ENCODE results near the gene RNF213. TPM values are rescaled to one million over a fixed set of nuclear protein-coding genes. Genes with fewer than 3 reads are reported as not detected.

RNF213 gene
- total RNA-seq, 1 experiment from 2014 or later, result 15.0 TPM

DNA sequence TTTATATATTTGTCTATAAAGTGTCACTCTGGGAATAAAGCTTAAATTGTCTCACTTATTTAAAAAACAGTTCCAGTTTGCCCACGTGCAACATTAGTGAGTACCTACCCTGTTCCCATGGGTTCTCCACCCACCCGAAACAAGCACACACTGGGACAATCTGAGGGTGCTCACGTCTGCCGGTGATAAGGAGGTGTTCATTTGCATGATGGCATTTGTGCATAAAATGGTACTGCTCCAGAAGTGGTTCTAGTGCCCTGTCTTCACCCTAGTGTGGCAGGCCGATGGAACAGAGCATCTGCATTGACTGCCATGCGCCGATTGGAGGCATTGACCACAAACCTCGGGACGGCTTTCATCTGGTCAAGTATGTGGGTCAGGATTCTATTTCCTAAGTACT lies 118.7 kb downstream of the RNF213 start:
- Histone ChIP-seq H3K4me3 (ENCODE audit: low read length) (no peak overlapping the region), H3K79me2 (ENCODE audit: low read length) (no peaks in the 10 kb centered on the region), H3K9me3 (ENCODE audit: low read length) (no peaks in the 10 kb centered on the region), H3K27me3 (ENCODE audit: low read length) (no peaks in the 10 kb centered on the region), H3K4me1 (ENCODE audit: low read length) (no peaks in the 10 kb centered on the region), H3K36me3 (ENCODE audit: insufficient read depth, low read length) (no peaks in the 10 kb centered on the region), H3K4me2 (ENCODE audit: low read depth, low read length, poor library complexity, severe bottlenecking) (no peak overlapping the region), H3K9me2 (replicated peaks; ENCODE audit: insufficient read depth, low read length) (no peaks in the 10 kb centered on the region), H3K27ac (ENCODE audit: low read length) (no peak overlapping the region), H2AFZ (ENCODE audit: low read length) (no peak overlapping the region), H3K9ac (ENCODE audit: low read length) (no peak overlapping the region), H4K20me1 (ENCODE audit: insufficient read depth, low read depth, low read length) (no peaks in the 10 kb centered on the region)
- DNase-seq, result no peak

DNA sequence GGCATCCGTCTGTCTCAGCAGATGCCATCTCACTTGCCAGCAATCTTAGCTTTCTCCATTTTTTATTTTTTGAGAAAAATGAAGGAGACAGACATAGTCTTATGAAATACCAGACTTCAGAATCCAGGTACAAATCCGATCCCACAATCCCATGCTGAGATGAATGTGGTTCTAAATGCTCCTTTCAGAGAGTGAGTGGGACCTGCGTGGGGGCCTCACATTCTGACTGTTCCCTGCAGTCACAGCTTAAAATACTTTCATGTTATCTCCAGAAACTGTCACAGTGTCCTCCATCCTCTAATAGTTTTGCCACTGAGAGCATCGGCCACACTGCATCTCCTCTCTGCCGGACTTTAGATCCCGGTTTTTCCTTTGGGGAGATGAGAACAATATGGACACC lies 119.4 kb downstream of the RNF213 start:
- no peaks in the 10 kb centered on the region for H4K20me1 ChIP-seq (ENCODE audit: insufficient read depth, low read depth, low read length)
- H3K9me2 ChIP-seq (replicated peaks; ENCODE audit: insufficient read depth, low read length), result no peaks in the 10 kb centered on the region
- no peaks in the 10 kb centered on the region for H3K36me3 ChIP-seq (ENCODE audit: insufficient read depth, low read length)
- no peak overlapping the region for H3K4me3 ChIP-seq (ENCODE audit: low read length)
- no peak for DNase-seq
- H3K79me2 ChIP-seq (ENCODE audit: low read length), result no peaks in the 10 kb centered on the region
- no peak overlapping the region for H3K4me2 ChIP-seq (ENCODE audit: low read depth, low read length, poor library complexity, severe bottlenecking)
- H3K9me3 ChIP-seq (ENCODE audit: low read length), result no peaks in the 10 kb centered on the region
- H3K27ac ChIP-seq (ENCODE audit: low read length), result no peak overlapping the region
- H3K27me3 ChIP-seq (ENCODE audit: low read length), result no peaks in the 10 kb centered on the region
- H3K4me1 ChIP-seq (ENCODE audit: low read length), result no peaks in the 10 kb centered on the region
- H3K9ac ChIP-seq (ENCODE audit: low read length), result no peak overlapping the region
- H2AFZ ChIP-seq (ENCODE audit: low read length), result no peak overlapping the region

DNA sequence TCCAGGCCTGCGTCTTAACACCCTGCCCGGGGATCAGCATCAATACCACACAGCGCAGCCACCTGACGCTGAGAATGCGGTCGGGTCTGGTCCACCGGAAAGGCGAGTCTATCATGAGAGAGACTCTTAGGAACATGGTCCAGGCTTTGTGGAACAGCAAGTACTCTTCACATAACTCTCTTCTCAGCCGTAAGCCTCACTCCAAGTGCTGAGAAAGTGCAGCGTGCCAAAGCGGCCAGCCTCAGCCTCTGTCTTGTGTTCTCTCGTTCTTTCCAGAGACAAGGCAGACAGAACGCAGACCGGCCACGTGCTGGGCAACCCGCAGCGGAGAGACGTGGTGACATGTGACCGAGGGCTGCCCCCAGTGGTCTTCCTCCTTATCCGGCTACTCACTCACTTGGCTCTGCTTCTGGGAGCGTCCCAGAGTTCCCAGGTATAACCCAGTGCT lies 119.9 kb downstream of the RNF213 start:
- Histone ChIP-seq H3K27ac (ENCODE audit: low read length) (no peak overlapping the region), H4K20me1 (ENCODE audit: insufficient read depth, low read depth, low read length) (no peaks in the 10 kb centered on the region), H3K4me2 (ENCODE audit: low read depth, low read length, poor library complexity, severe bottlenecking) (no peak overlapping the region), H3K4me3 (ENCODE audit: low read length) (no peak overlapping the region), H3K9me2 (replicated peaks; ENCODE audit: insufficient read depth, low read length) (no peaks in the 10 kb centered on the region), H3K9me3 (ENCODE audit: low read length) (no peaks in the 10 kb centered on the region), H3K9ac (ENCODE audit: low read length) (no peak overlapping the region), H3K36me3 (ENCODE audit: insufficient read depth, low read length) (no peaks in the 10 kb centered on the region), H3K4me1 (ENCODE audit: low read length) (no peaks in the 10 kb centered on the region), H3K27me3 (ENCODE audit: low read length) (no peaks in the 10 kb centered on the region), H3K79me2 (ENCODE audit: low read length) (no peaks in the 10 kb centered on the region), H2AFZ (ENCODE audit: low read length) (no peak overlapping the region)
- no peak for DNase-seq

- Histone ChIP-seq H3K9me2 (replicated peaks; ENCODE audit: insufficient read depth, low read length) (no peaks in the 10 kb centered on the region), H3K4me2 (ENCODE audit: low read depth, low read length, poor library complexity, severe bottlenecking) (no peak overlapping the region), H3K4me1 (ENCODE audit: low read length) (no peaks in the 10 kb centered on the region), H2AFZ (ENCODE audit: low read length) (no peak overlapping the region), H3K27ac (ENCODE audit: low read length) (no peak overlapping the region), H3K9ac (ENCODE audit: low read length) (no peak overlapping the region), H3K4me3 (ENCODE audit: low read length) (no peak overlapping the region), H3K36me3 (ENCODE audit: insufficient read depth, low read length) (no peaks in the 10 kb centered on the region), H3K79me2 (ENCODE audit: low read length) (no peaks in the 10 kb centered on the region), H4K20me1 (ENCODE audit: insufficient read depth, low read depth, low read length) (no peaks in the 10 kb centered on the region), H3K9me3 (ENCODE audit: low read length) (no peaks in the 10 kb centered on the region), H3K27me3 (ENCODE audit: low read length) (no peaks in the 10 kb centered on the region)
- no peak for DNase-seq
These were observed 120.8 kb downstream of the RNF213 start for GRCh38 chr17:80381416-80381923.

- no peaks in the 10 kb centered on the region for H4K20me1 ChIP-seq (ENCODE audit: insufficient read depth, low read depth, low read length)
- no peaks in the 10 kb centered on the region for H3K36me3 ChIP-seq (ENCODE audit: insufficient read depth, low read length)
- no peak overlapping the region for H2AFZ ChIP-seq (ENCODE audit: low read length)
- no peak overlapping the region for H3K9ac ChIP-seq (ENCODE audit: low read length)
- no peaks in the 10 kb centered on the region for H3K9me3 ChIP-seq (ENCODE audit: low read length)
- no peak for DNase-seq
- H3K4me3 ChIP-seq (ENCODE audit: low read length), result no peak overlapping the region
- no peak overlapping the region for H3K27ac ChIP-seq (ENCODE audit: low read length)
- H3K9me2 ChIP-seq (replicated peaks; ENCODE audit: insufficient read depth, low read length), result no peaks in the 10 kb centered on the region
- H3K79me2 ChIP-seq (ENCODE audit: low read length), result no peaks in the 10 kb centered on the region
- no peak overlapping the region for H3K4me2 ChIP-seq (ENCODE audit: low read depth, low read length, poor library complexity, severe bottlenecking)
- H3K27me3 ChIP-seq (ENCODE audit: low read length), result no peaks in the 10 kb centered on the region
- H3K4me1 ChIP-seq (ENCODE audit: low read length), result no peaks in the 10 kb centered on the region
These were observed 121.8 kb downstream of the RNF213 start for GRCh38 chr17:80382446-80382845.

DNA sequence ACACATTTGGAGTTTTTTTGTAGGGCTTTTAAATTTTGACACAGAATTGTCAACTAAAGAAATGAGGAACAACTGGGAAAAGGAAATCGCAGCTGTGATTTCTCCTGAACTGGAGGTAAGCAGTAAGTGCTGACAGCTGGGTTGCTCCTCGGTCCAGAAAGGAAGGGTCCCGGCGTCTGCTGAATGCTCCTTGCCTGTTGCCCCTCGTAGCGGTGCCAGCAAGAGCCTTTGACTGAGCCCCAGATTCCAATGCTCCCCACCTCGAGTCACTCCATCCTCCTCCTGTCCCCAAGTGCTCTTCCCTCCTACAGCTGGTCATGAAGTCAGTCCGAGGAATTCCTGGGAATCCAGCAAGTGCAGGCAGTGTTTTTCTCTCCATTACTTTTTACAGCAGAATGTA lies 122.3 kb downstream of the RNF213 start:
- Histone ChIP-seq H3K36me3 (ENCODE audit: insufficient read depth, low read length) (no peaks in the 10 kb centered on the region), H3K27me3 (ENCODE audit: low read length) (no peaks in the 10 kb centered on the region), H3K4me1 (ENCODE audit: low read length) (no peaks in the 10 kb centered on the region), H3K4me2 (ENCODE audit: low read depth, low read length, poor library complexity, severe bottlenecking) (no peak overlapping the region), H4K20me1 (ENCODE audit: insufficient read depth, low read depth, low read length) (no peaks in the 10 kb centered on the region), H3K79me2 (ENCODE audit: low read length) (no peaks in the 10 kb centered on the region), H3K9me3 (ENCODE audit: low read length) (no peaks in the 10 kb centered on the region), H3K9ac (ENCODE audit: low read length) (no peak overlapping the region), H3K9me2 (replicated peaks; ENCODE audit: insufficient read depth, low read length) (no peaks in the 10 kb centered on the region), H3K27ac (ENCODE audit: low read length) (no peak overlapping the region), H3K4me3 (ENCODE audit: low read length) (no peak overlapping the region), H2AFZ (ENCODE audit: low read length) (no peak overlapping the region)
- no peak for DNase-seq

DNA sequence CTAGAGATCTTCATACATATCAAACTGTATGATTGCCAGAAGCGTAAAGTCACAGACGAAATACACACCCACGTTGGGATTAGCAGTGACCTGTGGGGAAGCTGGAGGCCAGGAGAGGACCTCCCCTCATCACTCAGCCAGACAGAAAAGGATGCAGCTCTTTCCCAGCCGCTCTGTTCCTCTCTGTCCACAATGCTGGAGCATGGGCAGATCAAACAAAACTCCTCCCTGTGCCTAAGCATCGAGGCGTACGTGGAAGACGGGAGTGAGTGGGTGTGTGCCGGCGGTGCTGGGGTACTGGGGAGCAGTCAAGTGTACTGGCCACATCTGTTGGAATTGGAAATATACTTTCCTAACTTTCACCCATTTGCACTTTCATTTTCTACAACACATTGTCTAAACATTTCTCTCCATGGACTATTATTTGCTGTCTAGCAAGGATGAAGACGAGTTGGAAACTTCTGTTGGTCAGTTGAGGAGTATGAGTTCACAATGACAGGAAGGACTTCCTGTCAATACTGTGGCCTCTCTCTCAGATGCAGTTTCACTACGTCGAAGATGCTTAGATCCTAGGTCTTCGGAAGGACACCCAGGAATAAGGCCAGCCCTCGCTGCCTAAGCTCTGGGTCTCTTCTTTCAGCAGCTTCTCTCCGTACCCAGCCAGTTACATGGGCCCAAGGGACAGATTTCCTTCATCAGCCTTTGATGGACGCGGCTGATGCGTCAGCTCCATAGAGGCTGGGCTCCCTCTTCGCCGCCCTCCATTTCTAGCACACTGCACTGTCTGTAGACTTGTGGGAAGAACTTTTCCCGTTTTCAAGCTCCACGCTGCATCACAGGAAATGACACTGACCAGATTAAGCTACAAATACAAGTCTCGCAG lies 123.7 kb downstream of the RNF213 start:
- Histone ChIP-seq H3K4me3 (ENCODE audit: low read length) (no peak overlapping the region), H3K4me2 (ENCODE audit: low read depth, low read length, poor library complexity, severe bottlenecking) (no peak overlapping the region), H3K27me3 (ENCODE audit: low read length) (no peaks in the 10 kb centered on the region), H3K4me1 (ENCODE audit: low read length) (no peaks in the 10 kb centered on the region), H3K9ac (ENCODE audit: low read length) (no peak overlapping the region), H3K36me3 (ENCODE audit: insufficient read depth, low read length) (no peaks in the 10 kb centered on the region), H3K27ac (ENCODE audit: low read length) (no peak overlapping the region), H3K9me2 (replicated peaks; ENCODE audit: insufficient read depth, low read length) (no peaks in the 10 kb centered on the region), H4K20me1 (ENCODE audit: insufficient read depth, low read depth, low read length) (no peaks in the 10 kb centered on the region), H3K79me2 (ENCODE audit: low read length) (no peaks in the 10 kb centered on the region), H2AFZ (ENCODE audit: low read length) (no peak overlapping the region), H3K9me3 (ENCODE audit: low read length) (no peaks in the 10 kb centered on the region)
- no peak for DNase-seq

GRCh38 chr17:80385046-80385445 lies 124.4 kb downstream of the RNF213 start:
- DNase-seq, result peak; percentile 24
- no peaks in the 10 kb centered on the region for H3K9me2 ChIP-seq (replicated peaks; ENCODE audit: insufficient read depth, low read length)
- no peak overlapping the region for H3K4me3 ChIP-seq (ENCODE audit: low read length)
- H3K4me1 ChIP-seq (ENCODE audit: low read length), result no peaks in the 10 kb centered on the region
- H4K20me1 ChIP-seq (ENCODE audit: insufficient read depth, low read depth, low read length), result no peaks in the 10 kb centered on the region
- H3K79me2 ChIP-seq (ENCODE audit: low read length), result no peaks in the 10 kb centered on the region
- no peak overlapping the region for H3K27ac ChIP-seq (ENCODE audit: low read length)
- H3K9me3 ChIP-seq (ENCODE audit: low read length), result no peaks in the 10 kb centered on the region
- no peak overlapping the region for H3K4me2 ChIP-seq (ENCODE audit: low read depth, low read length, poor library complexity, severe bottlenecking)
- no peaks in the 10 kb centered on the region for H3K27me3 ChIP-seq (ENCODE audit: low read length)
- no peak overlapping the region for H2AFZ ChIP-seq (ENCODE audit: low read length)
- H3K36me3 ChIP-seq (ENCODE audit: insufficient read depth, low read length), result no peaks in the 10 kb centered on the region
- no peak overlapping the region for H3K9ac ChIP-seq (ENCODE audit: low read length)
